K562 (cell line): ENCODE data around the gene PUS10. TPM values are rescaled to one million over a fixed set of nuclear protein-coding genes. Genes with fewer than 3 reads are reported as not detected.

Experiments
- ATAC-seq: fragments of 200-7000 bp; cut with Tn5 transposase; 3 replicates; pipeline ENCODE4 v1.9.1; 2020; ENCODE audit warnings: moderate library complexity
- BruUV-seq: library from RNA; stranded (reverse); fragments of 400-500 nt; replicated peaks from 2 replicates; lab custom pipeline; 2021; lab: Mats Ljungman, UMichigan
- CTCF ChIA-PET: fragments of 300-600 bp; formaldehyde crosslinking; extraction: SDS; loops from one replicate; lab custom pipeline; 2021; ENCODE audit warnings: low intra/inter-chr PET ratio; lab: Yijun Ruan, JAX
- POLR2A ChIA-PET: fragments of 300-600, 350-650 bp; sonication (Branson Sonifier 250); formaldehyde crosslinking; extraction: SDS; loops from one replicate; lab custom pipeline; 2021; ENCODE audit warnings: antibody characterized with exemption, inconsistent platforms; lab: Yijun Ruan, JAX
- DNase-seq, 4 experiments: peaks; one replicate each; pipeline versions ENCODE4 v3.0.0 to v3.0.0-alpha.2; 2011 to 2018; ENCODE audit warnings: low spot score in 3 of 4, mixed read lengths in 3 of 4; ENCODE audit errors: extremely low read depth in 1 of 4
- FAIRE-seq: peaks from 2 replicates; lab custom pipeline; 2011; peaks lifted over from hg19 to GRCh38; lab: Jason Lieb, UNC
- H2AFZ ChIP-seq: 2 replicates; pipeline ENCODE4 v1.6.0; 2011; ENCODE audit warnings: low read depth, low read length, control low read depth, inconsistent platforms
- H3K27ac ChIP-seq: fragments of 200-600 bp; 3 replicates; pipeline ENCODE4 v1.8.0; 2011; ENCODE audit warnings: low read depth, mild to moderate bottlenecking, control low read depth, inconsistent platforms, low read length, moderate library complexity, mixed read lengths; ENCODE audit errors: extremely low read depth
- H3K27me3 ChIP-seq, 2 experiments: fragments of 300-600 bp in 1 of 2; 2 replicates in 1 of 2; 3 replicates in 1 of 2; pipeline versions ENCODE4 v1.6.0 to v1.8.0; 2011; ENCODE audit warnings: inconsistent platforms in 2 of 2, low read length in 2 of 2, mild to moderate bottlenecking in 1 of 2, mixed read lengths in 1 of 2, moderate library complexity in 1 of 2; ENCODE audit not compliant: control insufficient read depth in 2 of 2, insufficient read depth in 2 of 2
- H3K36me3 ChIP-seq: fragments of 300-600 bp; 3 replicates; pipeline ENCODE4 v1.8.0; 2011; ENCODE audit warnings: mild to moderate bottlenecking, low read length, inconsistent platforms; ENCODE audit not compliant: control insufficient read depth, insufficient read depth
- H3K4me1 ChIP-seq, 2 experiments: fragments of 200-600 bp in 1 of 2; replicated peaks in 1 of 2; 2 replicates in 1 of 2; 3 replicates in 1 of 2; pipeline versions ENCODE4 v1.5.1 to v1.8.0; 2011; ENCODE audit warnings: inconsistent platforms in 2 of 2, low read length in 2 of 2, mild to moderate bottlenecking in 1 of 2, mixed read lengths in 1 of 2, moderate library complexity in 1 of 2; ENCODE audit not compliant: control insufficient read depth in 2 of 2, insufficient read depth in 2 of 2
- H3K4me2 ChIP-seq: 2 replicates; pipeline ENCODE4 v1.6.1; 2011; ENCODE audit warnings: low read length, control low read depth, inconsistent platforms, mixed read lengths; ENCODE audit not compliant: insufficient read depth
- H3K4me3 ChIP-seq: fragments of 200-600 bp; sonication (generic), shearing (Covaris generic); 2 replicates; pipeline ENCODE4 v1.5.1; 2016; ENCODE audit warnings: control low read depth, inconsistent platforms
- H3K79me2 ChIP-seq: fragments of 200-600 bp; 3 replicates; pipeline ENCODE4 v1.8.0; 2011; ENCODE audit warnings: low read length, inconsistent platforms; ENCODE audit not compliant: control insufficient read depth, insufficient read depth
- H3K9ac ChIP-seq, 2 experiments: 2 replicates each; pipeline versions ENCODE4 v1.6.0 to v1.6.1; 2011; ENCODE audit warnings: low read depth in 2 of 2, low read length in 2 of 2, control low read depth in 1 of 2, inconsistent platforms in 1 of 2, mild to moderate bottlenecking in 1 of 2, mixed read lengths in 1 of 2; ENCODE audit not compliant: insufficient read depth in 1 of 2
- H3K9me1 ChIP-seq: one replicate; pipeline ENCODE4 v1.6.0; 2011; ENCODE audit warnings: inconsistent platforms, mild to moderate bottlenecking, low read length, moderate library complexity; ENCODE audit not compliant: control insufficient read depth, insufficient read depth
- H3K9me3 ChIP-seq: replicated peaks from 2 replicates; pipeline ENCODE4 v1.5.1; 2011; ENCODE audit warnings: low read depth, low read length, inconsistent platforms; ENCODE audit not compliant: control insufficient read depth, insufficient read depth
- H4K20me1 ChIP-seq: replicated peaks from 2 replicates; pipeline ENCODE4 v1.6.1; 2011; ENCODE audit warnings: low read length, inconsistent platforms, mixed read lengths; ENCODE audit not compliant: control insufficient read depth, insufficient read depth
- ATF1 ChIP-seq, 2 experiments: fragments of 450-650 bp in 1 of 2; IDR thresholded peaks; 2 replicates each; pipeline ENCODE4 v1.6.1; 2016; ENCODE audit warnings: missing compliant biosample characterization in 1 of 2, missing genetic modification characterization in 1 of 2
- CEBPB ChIP-seq: fragments of 450-650 bp; IDR thresholded peaks from 2 replicates; pipeline ENCODE4 v1.6.1; 2016; ENCODE audit warnings: missing genetic modification characterization, missing compliant biosample characterization
- CHD2 ChIP-seq: IDR thresholded peaks from 2 replicates; pipeline ENCODE4 v1.6.1; 2011; ENCODE audit warnings: low read depth, low read length
- EZH2 ChIP-seq: IDR thresholded peaks from 2 replicates; pipeline ENCODE4 v1.6.1; 2012; ENCODE audit warnings: low read depth, mild to moderate bottlenecking, inconsistent platforms, low read length, borderline replicate concordance
- POLR2B ChIP-seq: fragments of 450-650 bp; IDR thresholded peaks from 2 replicates; pipeline ENCODE4 v1.6.1; 2018; ENCODE audit warnings: low read depth; ENCODE audit not compliant: partially characterized antibody
- RBM22 ChIP-seq: fragments of 200-400 bp; formaldehyde crosslinking; IDR thresholded peaks from 2 replicates; pipeline ENCODE4 v1.6.1; 2018; ENCODE audit warnings: low read length, low read depth; ENCODE audit not compliant: poor library complexity, severe bottlenecking
- SAFB2 ChIP-seq: fragments of 200-400 bp; formaldehyde crosslinking; IDR thresholded peaks from 2 replicates; pipeline ENCODE4 v1.6.1; 2018; ENCODE audit warnings: borderline replicate concordance, low read length, low read depth, moderate library complexity; ENCODE audit not compliant: severe bottlenecking
- SRSF9 ChIP-seq: fragments of 200-400 bp; formaldehyde crosslinking; IDR thresholded peaks from 2 replicates; pipeline ENCODE4 v1.6.1; 2017; ENCODE audit warnings: low read depth, low read length, borderline replicate concordance
- TARDBP ChIP-seq: fragments of 450-650 bp; IDR thresholded peaks from 2 replicates; pipeline ENCODE4 v1.6.1; 2016
- ZBTB43 ChIP-seq: sonication (generic); formaldehyde crosslinking; IDR thresholded peaks from 2 replicates; pipeline ENCODE4 v1.8.0; 2023; ENCODE audit warnings: mild to moderate bottlenecking, missing genetic modification reagents
- WGBS: fragments of 100-300 bp; shearing (Covaris generic); methylation state at CpG from one replicate; pipeline ENCODE4 v1.1.6; 2016; ENCODE audit warnings: low coverage, mixed read lengths; ENCODE audit not compliant: insufficient coverage; ENCODE audit errors: missing lambda C conversion rate; 5-methylcytosine and 5-hydroxymethylcytosine counted together
- in situ Hi-C: fragments of 300-500 bp; cut with MboI; formaldehyde crosslinking; loops from 4 replicates; pipeline ENCODE4 v1.15.0; 2018; ENCODE audit warnings: inconsistent platforms, mixed read lengths
- intact Hi-C: fragments of 100-400 bp; cut with micrococcal nuclease; formaldehyde crosslinking; loops from 2 replicates; pipeline ENCODE4 v1.14.2; 2022
- polyA plus RNA-seq, 8 experiments: library from polyadenylated mRNA; depleted of rRNA in 4 of 8; stranded (reverse) in 5 of 8; unstranded in 3 of 8; fragments of >200 nt; fragmentation: Nextera tagmentation in 2 of 8; fragmentation: Illumina TruSeq in 1 of 8; extraction: Ambion mirVana in 2 of 8; extraction: Trizol in 1 of 8; gene quantifications; 2 replicates each; pipeline versions ENCODE4 v1.2.1 to v1.2.3, GENCODE V29; 2011 to 2014; ENCODE audit warnings: inconsistent platforms in 1 of 8, missing spikeins in 1 of 8
- total RNA-seq, 7 experiments: library from RNA; depleted of rRNA in 6 of 7; stranded (reverse); fragments of >200 nt in 6 of 7; fragmentation: Illumina TruSeq in 2 of 7; extraction: Trizol in 2 of 7; gene quantifications; 2 replicates each; pipeline versions ENCODE4 v1.2.1 to v1.2.3, GENCODE V29; 2011 to 2021; ENCODE audit warnings: low replicate concordance in 1 of 7
- TF ChIP-seq, protein P1 (sequence below): fragments of 250-450 bp; sonication (Bioruptor Pico); IDR thresholded peaks from 2 replicates; pipeline ENCODE4 v1.5.1; 2021; ENCODE audit warnings: mild to moderate bottlenecking
- TF ChIP-seq, protein P2 (sequence below): fragments of 250-450 bp; sonication (Bioruptor Pico); IDR thresholded peaks from 2 replicates; pipeline ENCODE4 v1.6.1; 2021; ENCODE audit warnings: mild to moderate bottlenecking

The PUS10 gene
- total and polyA plus RNA-seq, 9 of the 15 experiments (the other 6 are each of a cell fraction or from before 2014, with no cell fraction given): 5.0 to 10.7 (median 7.6) TPM

DNA sequence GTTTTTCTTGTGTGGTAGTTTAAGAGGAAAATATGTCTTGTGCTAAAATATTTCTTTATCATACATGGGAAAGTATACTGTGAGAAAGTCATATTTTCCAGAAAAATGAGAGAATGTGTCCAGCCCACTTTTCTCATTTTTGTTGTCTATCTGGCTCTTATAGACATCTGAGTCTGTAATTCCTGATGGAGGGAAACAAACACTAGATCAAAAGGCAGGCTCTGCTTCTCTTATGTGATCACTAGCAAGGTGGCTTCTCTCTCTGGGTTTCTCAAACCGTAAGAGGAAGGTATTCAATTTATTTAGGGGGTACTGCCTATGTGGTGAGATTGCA, 40.5 kb downstream of the PUS10 start:
- Histone ChIP-seq H2AFZ (no peak overlapping the region), H3K9me1 (no peaks in the 10 kb centered on the region), H3K27me3 (no peaks in the 10 kb centered on the region), H3K4me1 (peaks cover 0 to 9% of the 10 kb centered on the region in 2 experiments; a peak in 1 of 5 replicates), H3K79me2 (no peaks in the 10 kb centered on the region), H4K20me1 (no peaks in the 10 kb centered on the region), H3K36me3 (no peaks in the 10 kb centered on the region), H3K9me3 (no peaks in the 10 kb centered on the region), H3K9ac (no peak overlapping the region), H3K4me2 (no peak overlapping the region), H3K27ac (no peak overlapping the region)
- CTCF ChIA-PET: no interaction called here
- DNase-seq (no peak), ATAC-seq (no peak), FAIRE-seq (no peak)
- POLR2A ChIA-PET: interaction anchor here (1.0 kb wide), 1 partner anchor 10 kb away, joined by 3 read pairs; no protein-coding TSS in a partner anchor
- intact Hi-C loops: no loop called here
- no TSS peak for BruUV-seq
- 30% methylated on average over 1 of the region's 1 CpG for whole genome bisulfite sequencing
- in situ Hi-C loops: no loop called here
- TF ChIP-seq POLR2B (no peak), SRSF9 (no peak), ATF1 (CRISPR knock-in tag; IDR thresholded peaks at IDR 0.05) (no peak), ATF1 (tag; IDR thresholded peaks at IDR 0.05) (no peak), TARDBP (no peak), SAFB2 (no peak), ZBTB43 (CRISPR knock-in tag) (no peak), CEBPB (tag) (no peak), CHD2 (no peak), RBM22 (no peak), EZH2 (no peak)
- TF ChIP-seq, protein P1, sequence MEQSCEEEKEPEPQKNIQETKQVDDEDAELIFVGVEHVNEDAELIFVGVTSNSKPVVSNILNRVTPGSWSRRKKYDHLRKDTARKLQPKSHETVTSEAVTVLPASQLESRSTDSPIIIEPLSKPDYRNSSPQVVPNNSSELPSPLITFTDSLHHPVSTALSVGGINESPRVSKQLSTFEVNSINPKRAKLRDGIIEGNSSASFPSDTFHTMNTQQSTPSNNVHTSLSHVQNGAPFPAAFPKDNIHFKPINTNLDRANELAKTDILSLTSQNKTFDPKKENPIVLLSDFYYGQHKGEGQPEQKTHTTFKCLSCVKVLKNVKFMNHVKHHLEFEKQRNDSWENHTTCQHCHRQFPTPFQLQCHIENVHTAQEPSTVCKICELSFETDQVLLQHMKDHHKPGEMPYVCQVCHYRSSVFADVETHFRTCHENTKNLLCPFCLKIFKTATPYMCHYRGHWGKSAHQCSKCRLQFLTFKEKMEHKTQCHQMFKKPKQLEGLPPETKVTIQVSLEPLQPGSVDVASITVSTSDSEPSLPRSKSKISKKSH (CRISPR knock-in tag): no peak
- TF ChIP-seq, protein P2, sequence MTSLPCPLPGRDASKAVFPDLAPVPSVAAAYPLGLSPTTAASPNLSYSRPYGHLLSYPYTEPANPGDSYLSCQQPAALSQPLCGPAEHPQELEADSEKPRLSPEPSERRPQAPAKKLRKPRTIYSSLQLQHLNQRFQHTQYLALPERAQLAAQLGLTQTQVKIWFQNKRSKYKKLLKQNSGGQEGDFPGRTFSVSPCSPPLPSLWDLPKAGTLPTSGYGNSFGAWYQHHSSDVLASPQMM (CRISPR knock-in tag): no peak
- TF ChIP-seq, all 486 proteins: peak for 0
- no peak overlapping the region for H3K4me3 ChIP-seq
